HFF-Myc (cell line): Measurements from ENCODE around the gene PARD3B.

Experiments used
- DNase-seq: peaks from one replicate; pipeline ENCODE4 v3.0.0-alpha.2; 2011; ENCODE audit warnings: low read depth; ENCODE audit errors: extremely low read depth
- H3K4me3 ChIP-seq: replicated peaks from 2 replicates; pipeline ENCODE4 v1.5.1; 2011; ENCODE audit warnings: low read depth, mild to moderate bottlenecking, control low read depth, low read length
- TF ChIP-seq, protein P1 (sequence below): IDR thresholded peaks from 2 replicates; pipeline ENCODE4 v1.5.1; 2012; ENCODE audit warnings: mild to moderate bottlenecking, low read depth, low read length, control low read depth; ENCODE audit errors: missing control alignments

PARD3B gene

GRCh38 chr2:204571911-204572310, 26.6 kb downstream of the PARD3B start:
- H3K4me3 ChIP-seq, result no peak overlapping the region
- TF ChIP-seq, protein P1, sequence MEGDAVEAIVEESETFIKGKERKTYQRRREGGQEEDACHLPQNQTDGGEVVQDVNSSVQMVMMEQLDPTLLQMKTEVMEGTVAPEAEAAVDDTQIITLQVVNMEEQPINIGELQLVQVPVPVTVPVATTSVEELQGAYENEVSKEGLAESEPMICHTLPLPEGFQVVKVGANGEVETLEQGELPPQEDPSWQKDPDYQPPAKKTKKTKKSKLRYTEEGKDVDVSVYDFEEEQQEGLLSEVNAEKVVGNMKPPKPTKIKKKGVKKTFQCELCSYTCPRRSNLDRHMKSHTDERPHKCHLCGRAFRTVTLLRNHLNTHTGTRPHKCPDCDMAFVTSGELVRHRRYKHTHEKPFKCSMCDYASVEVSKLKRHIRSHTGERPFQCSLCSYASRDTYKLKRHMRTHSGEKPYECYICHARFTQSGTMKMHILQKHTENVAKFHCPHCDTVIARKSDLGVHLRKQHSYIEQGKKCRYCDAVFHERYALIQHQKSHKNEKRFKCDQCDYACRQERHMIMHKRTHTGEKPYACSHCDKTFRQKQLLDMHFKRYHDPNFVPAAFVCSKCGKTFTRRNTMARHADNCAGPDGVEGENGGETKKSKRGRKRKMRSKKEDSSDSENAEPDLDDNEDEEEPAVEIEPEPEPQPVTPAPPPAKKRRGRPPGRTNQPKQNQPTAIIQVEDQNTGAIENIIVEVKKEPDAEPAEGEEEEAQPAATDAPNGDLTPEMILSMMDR, result no peak
- no peak for DNase-seq

GRCh38 chr2:204573221-204573620, 27.9 kb downstream of the PARD3B start:
- TF ChIP-seq, protein P1, result no peak
- no peak for DNase-seq

DNA sequence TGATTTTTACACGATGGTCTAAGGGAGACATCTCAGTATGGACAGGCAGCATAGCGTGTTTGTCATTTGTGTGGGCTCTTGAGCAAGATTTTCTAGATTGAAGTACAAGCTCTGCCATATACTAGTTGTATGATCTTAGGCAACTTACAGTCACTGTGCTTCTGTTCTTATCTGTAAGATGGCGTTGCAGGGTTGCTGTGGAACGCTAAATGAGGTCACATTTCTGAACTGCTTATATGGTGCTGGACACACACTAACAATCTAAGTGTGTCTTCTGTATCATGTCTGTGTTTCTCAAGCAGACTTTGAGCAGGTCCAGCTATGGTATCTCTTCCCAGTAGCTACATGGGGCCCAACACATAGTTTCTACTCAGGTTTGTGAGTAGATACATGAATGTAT, 29.2 kb downstream of the PARD3B start:
- TF ChIP-seq, protein P1, result no peak
- no peak for DNase-seq
- H3K4me3 ChIP-seq, result no peak overlapping the region

More at GRCh38 chr2:204573221-204573620, 27.9 kb downstream of the PARD3B start:
- no peak overlapping the region for H3K4me3 ChIP-seq

- TF ChIP-seq, protein P1, result no peak
- no peak overlapping the region for H3K4me3 ChIP-seq
Observed at GRCh38 chr2:204575463-204575862, 30.2 kb downstream of the PARD3B start.

DNA sequence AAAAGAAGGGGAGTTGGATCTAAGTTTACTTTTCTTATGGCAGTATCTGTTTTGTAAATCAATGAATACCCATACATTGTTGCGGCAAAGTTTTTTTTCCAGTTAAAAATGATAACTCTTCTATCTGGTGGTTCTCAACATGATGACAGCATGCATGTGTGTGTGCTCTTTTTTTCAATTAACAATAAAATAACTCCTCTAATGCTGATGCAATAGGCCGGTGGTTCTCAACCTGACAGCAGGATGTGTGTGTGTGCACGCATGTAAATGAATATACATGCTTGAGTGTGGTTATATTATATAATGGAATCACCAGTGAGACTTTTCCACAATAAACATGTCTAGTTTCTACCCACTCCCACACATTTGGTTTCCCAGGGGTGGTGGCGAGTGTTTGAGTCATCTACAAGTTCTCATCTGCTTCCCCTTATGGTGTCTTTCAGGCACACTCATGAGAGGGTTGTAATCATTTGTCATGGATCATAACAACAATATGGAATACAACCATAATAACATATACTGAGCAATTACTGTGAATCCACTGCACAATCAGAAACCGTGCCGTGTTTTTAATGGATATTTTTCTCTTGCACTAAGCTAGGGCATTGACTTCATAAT, 31.2 kb downstream of the PARD3B start:
- no peak overlapping the region for H3K4me3 ChIP-seq
- TF ChIP-seq, protein P1, result no peak
- DNase-seq, result peak; percentile 2

More at GRCh38 chr2:204575463-204575862, 30.2 kb downstream of the PARD3B start:
- DNase-seq, result no peak

- DNase-seq, result no peak
Observed at GRCh38 chr2:204578928-204579598, 33.8 kb downstream of the PARD3B start.

More at GRCh38 chr2:204578928-204579598, 33.8 kb downstream of the PARD3B start:
- no peak overlapping the region for H3K4me3 ChIP-seq
- TF ChIP-seq, protein P1, result no peak
